Brain microvascular endothelial cell (primary cell): Measurements from ENCODE around the gene EFNA5.

ENCODE experiments used
- DNase-seq: peaks from one replicate; pipeline ENCODE4 v3.0.0-alpha.2; 2020
- H3K27ac ChIP-seq: fragments of 250-450 bp; sonication (Bioruptor Pico); 2 replicates; pipeline ENCODE4 v1.5.1; 2020; ENCODE audit warnings: mild to moderate bottlenecking, moderate library complexity
- H3K27me3 ChIP-seq: fragments of 250-450 bp; sonication (Bioruptor Pico); replicated peaks from 2 replicates; pipeline ENCODE4 v1.5.1; 2020; ENCODE audit warnings: mild to moderate bottlenecking
- H3K36me3 ChIP-seq: fragments of 250-450 bp; sonication (Bioruptor Pico); replicated peaks from 2 replicates; pipeline ENCODE4 v1.5.1; 2020; ENCODE audit warnings: mild to moderate bottlenecking
- H3K4me3 ChIP-seq: 2 replicates; pipeline ENCODE4 v1.5.1; 2011; ENCODE audit warnings: low read depth, mild to moderate bottlenecking, control low read depth, low read length, moderate library complexity
- CTCF ChIP-seq: IDR thresholded peaks from 2 replicates; pipeline ENCODE4 v1.5.1; 2011; ENCODE audit warnings: low read depth, mild to moderate bottlenecking, moderate library complexity, low read length, control low read depth, inconsistent platforms; ENCODE audit errors: missing control alignments
- in situ Hi-C: cut with HindIII; loops from 2 replicates; pipeline ENCODE4 v1.10.0; 2017; ENCODE audit warnings: low sequenced_read_pairs, low pct_ligation_motif_present

EFNA5 gene

GRCh38 chr5:107389130-107389774 is 281.5 kb downstream of the EFNA5 start:
- Histone ChIP-seq H3K4me3 (no peak overlapping the region), H3K27me3 (no peaks in the 10 kb centered on the region), H3K27ac (peak overlapping the region; percentile 96), H3K36me3 (no peaks in the 10 kb centered on the region)
- peak; percentile 19 for TF ChIP-seq CTCF
- DNase-seq = peak; percentile 89
- in situ Hi-C loops = no loop called here

GRCh38 chr5:107388141-107388861 is 282.4 kb downstream of the EFNA5 start:
- Histone ChIP-seq H3K4me3 (no peak overlapping the region), H3K27me3 (no peaks in the 10 kb centered on the region), H3K36me3 (no peaks in the 10 kb centered on the region), H3K27ac (peak overlapping the region; percentile 96)
- no peak for TF ChIP-seq CTCF
- in situ Hi-C loops = no loop called here
- peak; percentile 85 for DNase-seq

- DNase-seq = no peak
- no peaks in the 10 kb centered on the region for H3K27me3 ChIP-seq
- H3K4me3 ChIP-seq = no peak overlapping the region
- peak overlapping the region; percentile 96 for H3K27ac ChIP-seq
- H3K36me3 ChIP-seq = no peaks in the 10 kb centered on the region
- in situ Hi-C loops = no loop called here
- TF ChIP-seq CTCF = no peak
These were observed 283.1 kb downstream of the EFNA5 start for GRCh38 chr5:107387526-107388140.

GRCh38 chr5:107385708-107386107 is 285.0 kb downstream of the EFNA5 start:
- H3K27me3 ChIP-seq = no peaks in the 10 kb centered on the region
- in situ Hi-C loops = no loop called here
- no peak overlapping the region for H3K27ac ChIP-seq
- TF ChIP-seq CTCF = no peak
- no peaks in the 10 kb centered on the region for H3K36me3 ChIP-seq
- DNase-seq = no peak
- H3K4me3 ChIP-seq = no peak overlapping the region

GRCh38 chr5:107384256-107384655 is 286.5 kb downstream of the EFNA5 start:
- no peak for DNase-seq
- H3K4me3 ChIP-seq = no peak overlapping the region
- no peaks in the 10 kb centered on the region for H3K36me3 ChIP-seq
- H3K27me3 ChIP-seq = no peaks in the 10 kb centered on the region
- H3K27ac ChIP-seq = no peak overlapping the region
- in situ Hi-C loops = no loop called here
- TF ChIP-seq CTCF = no peak
